Measurements from ENCODE around the gene YARS2.

- TF ChIP-seq CTCF (IDR thresholded peaks at IDR 0.05) (no peak), POLR2AphosphoS5 (IDR thresholded peaks at IDR 0.05; ENCODE audit: low read depth, low read length) (no peak), SIN3A (IDR thresholded peaks at IDR 0.05; ENCODE audit: borderline replicate concordance, insufficient read depth, low read depth, low read length) (no peak), REST (IDR thresholded peaks at IDR 0.05; ENCODE audit: insufficient read depth in 1 of 2, low read depth in 2 of 2, low read length in 1 of 2) (no peak), TCF7L2 (IDR thresholded peaks at IDR 0.05; ENCODE audit: low read depth, low read length) (no peak)
Measured at GRCh38 chr12:32697445-32697844, 58.3 kb downstream of the YARS2 start.
